ENCODE measurements around the gene RPTOR. TPM values are rescaled to one million over a fixed set of nuclear protein-coding genes. Genes with fewer than 3 reads are reported as not detected.
"Not testable (repeated sequence)": the region's sequence is repeated elsewhere in the genome, so short reads cannot be mapped to it uniquely, and the experiment has no call there.

Gene RPTOR
- total RNA-seq, 2 experiments from 2014 or later: 48.1 to 87.8 TPM

- no peak overlapping the region for H3K27ac ChIP-seq (ENCODE audit: low read depth, low read length, poor library complexity, severe bottlenecking)
- TF ChIP-seq CTCF (conservative IDR thresholded peaks at IDR 0.05; ENCODE audit: low read length) (no peak), EZH2phosphoT487 (IDR thresholded peaks at IDR 0.05; ENCODE audit: borderline replicate concordance, low read depth, low read length) (no peak)
- no peak overlapping the region for H3K4me2 ChIP-seq (ENCODE audit: low read length)
- no peaks in the 10 kb centered on the region for H3K9me2 ChIP-seq (ENCODE audit: insufficient read depth, low read length)
- peaks cover 54% of the 10 kb centered on the region for H3K79me2 ChIP-seq (ENCODE audit: insufficient read depth, low read depth, low read length)
- no peak overlapping the region for H2AFZ ChIP-seq (ENCODE audit: low read length)
- ChIA-PET POLR2A (interaction anchor here (0.5 to 1.0 kb wide), 3 partner anchors 60 to 424 kb away, joined by 3 read pairs; no protein-coding TSS in a partner anchor), CTCF (ENCODE audit: unreplicated experiment) (no interaction called here)
- intact Hi-C loops (cut with micrococcal nuclease; ENCODE audit: unreplicated experiment): loop anchor here (5.0 kb wide), 1 partner anchor 159 kb away; no protein-coding TSS in a partner anchor
- DNase-seq (ENCODE audit: low spot score): no peak
- no peak overlapping the region for H3K4me3 ChIP-seq (ENCODE audit: low read depth, low read length, poor library complexity, severe bottlenecking)
- peaks cover 9% of the 10 kb centered on the region; the same call in 1 of the 2 replicates for H3K36me3 ChIP-seq (ENCODE audit: insufficient read depth, low read length)
- peaks cover 7% of the 10 kb centered on the region for H3K4me1 ChIP-seq (ENCODE audit: insufficient read depth, low read length, poor library complexity, severe bottlenecking)
- H3K9me3 ChIP-seq (ENCODE audit: low read length): no peaks in the 10 kb centered on the region
- peaks cover 18% of the 10 kb centered on the region for H4K20me1 ChIP-seq (ENCODE audit: insufficient read depth, low read length)
- no TSS peak for BruUV-seq (replicated peaks)
Measured at GRCh38 chr17:80577876-80578570, 33.4 kb downstream of the RPTOR start.

DNA sequence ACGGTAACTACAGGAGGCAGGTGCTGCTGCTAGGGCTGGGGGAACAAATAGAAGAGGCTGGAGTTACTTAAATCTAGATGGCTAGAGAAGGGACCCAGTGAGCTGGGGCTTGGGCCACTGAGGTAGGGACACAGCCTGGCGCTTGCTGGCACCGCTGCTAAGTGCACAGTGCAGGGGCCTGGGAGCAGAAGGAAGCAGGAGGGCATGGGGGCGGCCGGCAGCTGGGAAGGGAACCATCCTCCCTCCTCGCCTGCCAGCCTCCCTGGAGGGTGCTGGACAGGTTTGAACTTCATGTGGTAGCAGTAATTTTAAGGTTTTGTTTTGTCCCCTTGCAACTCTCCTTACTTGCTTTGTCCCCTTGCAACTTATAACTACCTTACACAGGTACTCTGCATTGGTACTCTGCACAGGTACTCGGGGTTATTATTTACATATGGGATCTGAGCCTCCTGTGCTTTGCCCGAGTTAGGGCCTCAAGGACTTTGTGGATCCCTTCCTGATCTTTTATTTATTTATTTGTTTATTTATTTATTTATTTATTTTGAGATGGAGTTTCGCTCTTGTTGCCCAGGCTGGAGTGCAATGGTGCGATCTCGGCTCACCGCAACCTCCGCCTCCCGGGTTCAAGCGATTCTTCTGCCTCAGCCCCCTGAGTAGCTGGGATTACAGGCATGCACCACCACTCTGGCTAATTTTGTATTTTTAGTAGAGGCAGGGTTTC is 34.2 kb downstream of the RPTOR start:
- H3K79me2 ChIP-seq (ENCODE audit: insufficient read depth, low read depth, low read length): peaks cover 51% of the 10 kb centered on the region
- H3K4me2 ChIP-seq (ENCODE audit: low read length); H2AFZ ChIP-seq (ENCODE audit: low read length); H3K4me1 ChIP-seq (ENCODE audit: insufficient read depth, low read length, poor library complexity, severe bottlenecking); DNase-seq (ENCODE audit: low spot score); CTCF ChIA-PET (ENCODE audit: unreplicated experiment); H3K4me3 ChIP-seq (ENCODE audit: low read depth, low read length, poor library complexity, severe bottlenecking); H3K9me2 ChIP-seq (ENCODE audit: insufficient read depth, low read length); H3K27ac ChIP-seq (ENCODE audit: low read depth, low read length, poor library complexity, severe bottlenecking); H3K9me3 ChIP-seq (ENCODE audit: low read length); H3K36me3 ChIP-seq (ENCODE audit: insufficient read depth, low read length); BruUV-seq (replicated peaks): not testable (repeated sequence)
- intact Hi-C loops (cut with micrococcal nuclease; ENCODE audit: unreplicated experiment): loop anchor here (5.0 kb wide), 1 partner anchor 158 kb away; no protein-coding TSS in a partner anchor
- peaks cover 21% of the 10 kb centered on the region for H4K20me1 ChIP-seq (ENCODE audit: insufficient read depth, low read length)
- POLR2A ChIA-PET: interaction anchor here (1.0 kb wide), 1 partner anchor 82 kb away, joined by 3 read pairs; no protein-coding TSS in a partner anchor

DNA sequence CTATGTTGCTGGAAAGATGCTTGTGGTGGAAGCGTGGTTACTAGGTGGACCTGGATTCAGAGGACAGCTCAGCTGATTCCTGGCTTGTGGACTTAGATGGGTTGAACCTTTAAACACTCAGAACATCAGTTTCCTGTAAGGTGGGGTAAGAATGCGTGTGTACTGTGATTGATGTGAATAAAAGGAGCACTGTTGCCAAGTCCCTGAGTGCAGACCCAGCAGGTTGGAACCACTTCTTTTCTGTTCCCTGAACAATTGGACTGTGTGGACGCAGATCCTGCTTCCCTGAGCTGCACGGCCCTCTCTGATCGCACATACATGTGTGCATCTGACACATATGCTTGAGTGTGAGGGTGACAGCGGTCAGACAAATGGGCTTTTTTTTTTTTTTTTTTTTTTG is 37.5 kb downstream of the RPTOR start:
- CTCF ChIA-PET (ENCODE audit: unreplicated experiment): no interaction called here
- no TSS peak for BruUV-seq (replicated peaks)

More for the DNA sequence above, 37.5 kb downstream of the RPTOR start:
- intact Hi-C loops (cut with micrococcal nuclease; ENCODE audit: unreplicated experiment): no loop called here
- peaks cover 53% of the 10 kb centered on the region for H3K79me2 ChIP-seq (ENCODE audit: insufficient read depth, low read depth, low read length)
- H3K9me3 ChIP-seq (ENCODE audit: low read length): no peaks in the 10 kb centered on the region
- H3K36me3 ChIP-seq (ENCODE audit: insufficient read depth, low read length): peaks cover 9% of the 10 kb centered on the region; the same call in 1 of the 2 replicates
- no peak overlapping the region for H3K4me3 ChIP-seq (ENCODE audit: low read depth, low read length, poor library complexity, severe bottlenecking)
- H3K27ac ChIP-seq (ENCODE audit: low read depth, low read length, poor library complexity, severe bottlenecking): no peak overlapping the region
- no peak overlapping the region for H3K4me2 ChIP-seq (ENCODE audit: low read length)
- H4K20me1 ChIP-seq (ENCODE audit: insufficient read depth, low read length): peaks cover 10% of the 10 kb centered on the region
- no peak for DNase-seq (ENCODE audit: low spot score)
- H3K9me2 ChIP-seq (ENCODE audit: insufficient read depth, low read length): no peaks in the 10 kb centered on the region
- H3K4me1 ChIP-seq (ENCODE audit: insufficient read depth, low read length, poor library complexity, severe bottlenecking): no peaks in the 10 kb centered on the region
- TF ChIP-seq CTCF (conservative IDR thresholded peaks at IDR 0.05; ENCODE audit: low read length): no peak
- TF ChIP-seq EZH2phosphoT487 (IDR thresholded peaks at IDR 0.05; ENCODE audit: borderline replicate concordance, low read depth, low read length): no peak
- no peak overlapping the region for H2AFZ ChIP-seq (ENCODE audit: low read length)
- POLR2A ChIA-PET: no interaction called here

Data from OCI-LY7 (cell line).